KMS-11 (cell line): Measurements from ENCODE around the gene TNFRSF18.

Experiments
- H2AFZ ChIP-seq: fragments of 200-600 bp; sonication (generic); 2 replicates; pipeline ENCODE4 v1.6.1; 2016; ENCODE audit warnings: antibody characterized with exemption, mixed run types, low read depth
- H3K27ac ChIP-seq: fragments of 200-600 bp; sonication (generic); 2 replicates; pipeline ENCODE4 v1.6.1; 2016; ENCODE audit warnings: mild to moderate bottlenecking, mixed run types
- H3K27me3 ChIP-seq: fragments of 200-600 bp; sonication (generic); 2 replicates; pipeline ENCODE4 v1.6.1; 2017; ENCODE audit warnings: mild to moderate bottlenecking, low read depth, mixed run types, moderate library complexity; ENCODE audit not compliant: insufficient read depth
- H3K36me3 ChIP-seq: fragments of 200-600 bp; sonication (generic); 2 replicates; pipeline ENCODE4 v1.6.1; 2017; ENCODE audit warnings: mild to moderate bottlenecking, mixed run types; ENCODE audit not compliant: insufficient read depth
- H3K4me1 ChIP-seq: fragments of 200-600 bp; sonication (generic); 2 replicates; pipeline ENCODE4 v1.6.1; 2016; ENCODE audit warnings: mild to moderate bottlenecking, low read depth, mixed run types; ENCODE audit not compliant: poor library complexity, severe bottlenecking
- H3K4me2 ChIP-seq: fragments of 200-600 bp; sonication (generic); 2 replicates; pipeline ENCODE4 v1.7.0; 2016; ENCODE audit warnings: mild to moderate bottlenecking, mixed run types
- H3K4me3 ChIP-seq: fragments of 200-600 bp; sonication (generic); IDR thresholded peaks from 2 replicates; pipeline ENCODE4 v1.6.1; 2017; ENCODE audit warnings: low read depth, low read length, mixed read lengths; ENCODE audit not compliant: insufficient read depth
- H3K79me2 ChIP-seq: fragments of 200-600 bp; sonication (generic); 2 replicates; pipeline ENCODE4 v1.6.1; 2016; ENCODE audit warnings: low read depth, mixed run types; ENCODE audit not compliant: insufficient read depth
- H3K9ac ChIP-seq: fragments of 200-600 bp; sonication (generic); 2 replicates; pipeline ENCODE4 v1.6.1; 2016; ENCODE audit warnings: mild to moderate bottlenecking, mixed run types
- H4K20me1 ChIP-seq: fragments of 200-600 bp; sonication (generic); 2 replicates; pipeline ENCODE4 v1.6.1; 2016; ENCODE audit warnings: mild to moderate bottlenecking, mixed run types; ENCODE audit not compliant: insufficient read depth
- CTCF ChIP-seq: fragments of 200-600 bp; sonication (generic); conservative IDR thresholded peaks from 2 replicates; pipeline ENCODE4 v1.6.1; 2017; ENCODE audit warnings: low read depth, mild to moderate bottlenecking, antibody characterized with exemption, low read length, moderate library complexity, mixed read lengths

The TNFRSF18 gene

GRCh38 chr1:1173793-1174415, 32.5 kb downstream of the TNFRSF18 start, which contains the start of gene TTLL10:
Gene TTLL10, plus strand, starts transcription at chr1:1173880. Its CDS starts 5,336 bp downstream, at chr1:1179216.
- peaks cover 96% of the 10 kb centered on the region for H3K27me3 ChIP-seq

GRCh38 chr1:1173061-1173792, 33.2 kb downstream of the TNFRSF18 start:
- Histone ChIP-seq H4K20me1 (no peaks in the 10 kb centered on the region), H2AFZ (no peak overlapping the region), H3K4me1 (peaks cover 21% of the 10 kb centered on the region), H3K4me2 (no peak overlapping the region), H3K27me3 (peaks cover 96% of the 10 kb centered on the region), H3K9ac (no peak overlapping the region), H3K79me2 (no peaks in the 10 kb centered on the region), H3K4me3 (no peak overlapping the region), H3K36me3 (no peaks in the 10 kb centered on the region), H3K27ac (no peak overlapping the region)
- no peak for TF ChIP-seq CTCF

More at GRCh38 chr1:1173793-1174415, 32.5 kb downstream of the TNFRSF18 start, which contains the start of gene TTLL10:
- Histone ChIP-seq H2AFZ (no peak within 1 kb of the TSS), H3K79me2 (no peaks in the 10 kb centered on the region), H3K36me3 (no peaks in the 10 kb centered on the region), H3K4me2 (no peak within 1 kb of the TSS), H3K4me1 (peaks cover 21% of the 10 kb centered on the region), H3K9ac (no peak within 1 kb of the TSS), H3K4me3 (no peak within 1 kb of the TSS), H3K27ac (no peak within 1 kb of the TSS), H4K20me1 (no peaks in the 10 kb centered on the region)
- no peak for TF ChIP-seq CTCF

GRCh38 chr1:1171546-1172340, 34.6 kb downstream of the TNFRSF18 start:
- peaks cover 21% of the 10 kb centered on the region for H3K4me1 ChIP-seq
- no peaks in the 10 kb centered on the region for H3K36me3 ChIP-seq
- no peak for TF ChIP-seq CTCF
- no peaks in the 10 kb centered on the region for H3K79me2 ChIP-seq
- H3K4me2 ChIP-seq: peak overlapping the region; percentile 12; the same call in 1 of the 2 replicates
- H3K27me3 ChIP-seq: peaks cover 96% of the 10 kb centered on the region
- H3K27ac ChIP-seq: no peak overlapping the region
- no peak overlapping the region for H3K9ac ChIP-seq
- no peak overlapping the region for H3K4me3 ChIP-seq
- H2AFZ ChIP-seq: no peak overlapping the region
- H4K20me1 ChIP-seq: no peaks in the 10 kb centered on the region

GRCh38 chr1:1171161-1171545, 35.2 kb downstream of the TNFRSF18 start:
- Histone ChIP-seq H3K36me3 (no peaks in the 10 kb centered on the region), H3K4me2 (no peak overlapping the region), H2AFZ (no peak overlapping the region), H3K4me3 (no peak overlapping the region), H3K4me1 (peaks cover 21% of the 10 kb centered on the region), H3K79me2 (no peaks in the 10 kb centered on the region), H4K20me1 (no peaks in the 10 kb centered on the region), H3K9ac (no peak overlapping the region), H3K27ac (no peak overlapping the region), H3K27me3 (peaks cover 94% of the 10 kb centered on the region)
- no peak for TF ChIP-seq CTCF
